ENCODE results near the gene PARVB. TPM values are rescaled to one million over a fixed set of nuclear protein-coding genes. Genes with fewer than 3 reads are reported as not detected.

The PARVB gene
- total RNA-seq, 1 donor from 2014 or later = 79.9 TPM

- H3K4me3 ChIP-seq (ENCODE audit: low read depth, low read length) = no peak overlapping the region
- DNase-seq (ENCODE audit: low read depth) = no peak
- no peak for TF ChIP-seq CTCF (conservative IDR thresholded peaks at IDR 0.05; ENCODE audit: low read depth, low read length)
Observed at GRCh38 chr22:44168206-44168605, 144.1 kb downstream of the PARVB start.

GRCh38 chr22:44170470-44170869 is 146.4 kb downstream of the PARVB start:
- no peak for TF ChIP-seq CTCF (conservative IDR thresholded peaks at IDR 0.05; ENCODE audit: low read depth, low read length)
- DNase-seq (ENCODE audit: low read depth) = no peak
- H3K4me3 ChIP-seq (ENCODE audit: low read depth, low read length) = no peak overlapping the region

GRCh38 chr22:44171561-44171960 is 147.5 kb downstream of the PARVB start:
- DNase-seq (ENCODE audit: low read depth) = no peak
- no peak for TF ChIP-seq CTCF (conservative IDR thresholded peaks at IDR 0.05; ENCODE audit: low read depth, low read length)
- no peak overlapping the region for H3K4me3 ChIP-seq (ENCODE audit: low read depth, low read length)

GRCh38 chr22:44172370-44173108 is 148.4 kb downstream of the PARVB start:
- no peak overlapping the region for H3K4me3 ChIP-seq (ENCODE audit: low read depth, low read length)
- no peak for TF ChIP-seq CTCF (conservative IDR thresholded peaks at IDR 0.05; ENCODE audit: low read depth, low read length)
- no peak for DNase-seq (ENCODE audit: low read depth)

GRCh38 chr22:44173154-44173553 is 149.1 kb downstream of the PARVB start:
- no peak for DNase-seq (ENCODE audit: low read depth)
- no peak overlapping the region for H3K4me3 ChIP-seq (ENCODE audit: low read depth, low read length)
- no peak for TF ChIP-seq CTCF (conservative IDR thresholded peaks at IDR 0.05; ENCODE audit: low read depth, low read length)

- H3K4me3 ChIP-seq (ENCODE audit: low read depth, low read length) = no peak overlapping the region
- no peak for TF ChIP-seq CTCF (conservative IDR thresholded peaks at IDR 0.05; ENCODE audit: low read depth, low read length)
- DNase-seq (ENCODE audit: low read depth) = no peak
Observed at GRCh38 chr22:44175676-44176075, 151.6 kb downstream of the PARVB start.

Measured in epithelial cell of proximal tubule (primary cell).